ENCODE results near the gene CCR9. TPM values are rescaled to one million over a fixed set of nuclear protein-coding genes. Genes with fewer than 3 reads are reported as not detected.

CCR9 gene
- total and polyA plus RNA-seq, 10 of the 15 experiments (the other 5 are each of a cell fraction or from before 2014, with no cell fraction given): 0.05 to 3.9 (median 2.4) TPM

GRCh38 chr3:45878124-45878523 lies 8.2 kb upstream of the CCR9 start (continued):
- peak; percentile 52 for TF ChIP-seq BCL3 (IDR thresholded peaks at IDR 0.05; ENCODE audit: borderline replicate concordance, insufficient read depth, low read depth, low read length, poor library complexity, severe bottlenecking)
- TF ChIP-seq SMARCA5 (IDR thresholded peaks at IDR 0.05): no peak
- no peak for TF ChIP-seq RBBP5 (conservative IDR thresholded peaks at IDR 0.05)

GRCh38 chr3:45880725-45881077 lies 5.6 kb upstream of the CCR9 start:
- RAD21 ChIA-PET (ENCODE audit: unreplicated experiment): interaction anchor here (0.6 to 12.3 kb wide), 19 partner anchors 10 to 489 kb away, joined by 3 to 229 read pairs (median 6); partner anchors contain the start of gene LZTFL1

More at GRCh38 chr3:45880725-45881077, 5.6 kb upstream of the CCR9 start:
- intact Hi-C loops (cut with micrococcal nuclease; ENCODE audit: unreplicated experiment): loop anchor here (1.0 kb wide), 2 partner anchors 15 to 35 kb away; no protein-coding TSS in a partner anchor
- TF ChIP-seq YY1 (IDR thresholded peaks at IDR 0.05; ENCODE audit: low read depth, low read length) (0 out of 2 replicates have a peak, but pooled peaks have one; percentile 22), KLF5 (IDR thresholded peaks at IDR 0.05; ENCODE audit: partially characterized antibody) (no peak)
- no peak overlapping the region for H2AFZ ChIP-seq (ENCODE audit: control insufficient read depth, low read depth, low read length)
- CTCF ChIA-PET: interaction anchor here (0.8 to 2.7 kb wide), 9 partner anchors 13 to 121 kb away, joined by 4 to 23 read pairs (median 8); no protein-coding TSS in a partner anchor
- SMC1A ChIA-PET (ENCODE audit: uncharacterized antibody, unreplicated experiment): interaction anchor here (1.0 to 11.2 kb wide), 14 partner anchors 9 to 315 kb away, joined by 3 to 199 read pairs (median 7); no protein-coding TSS in a partner anchor
- peak overlapping the region; percentile 13; the same call in 1 of the 2 replicates for H3K4me2 ChIP-seq (ENCODE audit: control insufficient read depth, insufficient read depth)
- H3K27me3 ChIP-seq (replicated peaks in 1 of 2; ENCODE audit: control insufficient read depth in 2 of 2, insufficient read depth in 2 of 2, low read length in 1 of 2): peaks cover 0 to 3% of the 10 kb centered on the region in 2 experiments; a peak in 1 of 4 replicates
- H3K9ac ChIP-seq (ENCODE audit: control insufficient read depth, insufficient read depth, low read length): no peak overlapping the region
- FAIRE-seq (no peak), ATAC-seq (no peak), DNase-seq (ENCODE audit: low read depth, low spot score) (no peak)
- 39% methylated on average over 3 of the region's 3 CpGs for WGBS (ENCODE audit: insufficient coverage, insufficient replicate concordance, low lambda C conversion rate, missing lambda C conversion rate)
- no peaks in the 10 kb centered on the region for H3K79me2 ChIP-seq (ENCODE audit: control insufficient read depth, insufficient read depth, low read length)
- H3K27ac ChIP-seq (ENCODE audit: control insufficient read depth, insufficient read depth): peak overlapping the region; percentile 56; the same call in 1 of the 2 replicates
- BruUV-seq (replicated peaks): TSS peak; percentile 6
- no peak overlapping the region for H3K4me3 ChIP-seq
- in situ Hi-C loops (cut with MboI): no loop called here
- peaks cover 40% of the 10 kb centered on the region for H3K4me1 ChIP-seq (ENCODE audit: control insufficient read depth, insufficient read depth, low read length)
- POLR2A ChIA-PET: interaction anchor here (1.1 to 6.5 kb wide), 9 partner anchors 10 to 39 kb away, joined by 3 to 95 read pairs (median 13); no protein-coding TSS in a partner anchor
- H3K36me3 ChIP-seq (ENCODE audit: control insufficient read depth in 2 of 2, insufficient read depth in 2 of 2, low read length in 1 of 2): peaks cover 0 to 2% of the 10 kb centered on the region in 2 experiments; a peak in 2 of 4 replicates
- no peaks in the 10 kb centered on the region for H3K9me3 ChIP-seq (replicated peaks; ENCODE audit: control insufficient read depth, insufficient read depth, low read length)
- no peaks in the 10 kb centered on the region for H4K20me1 ChIP-seq (ENCODE audit: control insufficient read depth, insufficient read depth)
